DOHH2 (cell line): ENCODE measurements around the gene LMOD1.

Experiments
- H3F3A ChIP-seq: fragments of 200-600 bp; sonication (generic), shearing (Covaris generic); 2 replicates; pipeline ENCODE4 v1.6.0; 2016; ENCODE audit warnings: antibody characterized with exemption, mild to moderate bottlenecking; ENCODE audit not compliant: control insufficient read depth, insufficient read depth
- H3K27ac ChIP-seq: fragments of 200-600 bp; sonication (generic); 2 replicates; pipeline ENCODE4 v1.5.1; 2014; ENCODE audit warnings: low read depth, mild to moderate bottlenecking, low read length, moderate library complexity
- H3K27me3 ChIP-seq: fragments of 200-600 bp; sonication (generic); 2 replicates; pipeline ENCODE4 v1.6.1; 2014; ENCODE audit warnings: mild to moderate bottlenecking, low read length, mixed read lengths; ENCODE audit not compliant: control insufficient read depth
- H3K36me3 ChIP-seq: fragments of 200-600 bp; sonication (generic); 2 replicates; pipeline ENCODE4 v1.6.1; 2014; ENCODE audit warnings: mild to moderate bottlenecking, low read length, moderate library complexity, mixed read lengths; ENCODE audit not compliant: control insufficient read depth
- H3K4me1 ChIP-seq: fragments of 200-600 bp; sonication (generic); 2 replicates; pipeline ENCODE4 v1.6.1; 2014; ENCODE audit warnings: mild to moderate bottlenecking, low read length, mixed read lengths; ENCODE audit not compliant: control insufficient read depth
- H3K4me2 ChIP-seq: fragments of 200-600 bp; sonication (generic); 2 replicates; pipeline ENCODE4 v1.6.0; 2014; ENCODE audit warnings: mild to moderate bottlenecking, low read length, moderate library complexity
- H3K4me3 ChIP-seq: fragments of 200-600 bp; sonication (generic); 2 replicates; pipeline ENCODE4 v1.5.1; 2014; ENCODE audit warnings: mild to moderate bottlenecking, low read length, mixed read lengths
- H3K79me2 ChIP-seq: fragments of 200-600 bp; sonication (generic); 2 replicates; pipeline ENCODE4 v1.6.1; 2014; ENCODE audit warnings: mild to moderate bottlenecking, low read length, mixed read lengths; ENCODE audit not compliant: control insufficient read depth
- H3K9me2 ChIP-seq: fragments of 200-600 bp; sonication (generic); replicated peaks from 2 replicates; pipeline ENCODE4 v1.6.1; 2014; ENCODE audit warnings: mild to moderate bottlenecking, low read length, mixed read lengths; ENCODE audit not compliant: control insufficient read depth
- H3K9me3 ChIP-seq: fragments of 200-600 bp; sonication (generic); 2 replicates; pipeline ENCODE4 v1.6.1; 2014; ENCODE audit warnings: antibody characterized with exemption, low read length, mixed read lengths; ENCODE audit not compliant: control insufficient read depth, insufficient read depth
- H4K20me1 ChIP-seq: fragments of 200-600 bp; sonication (generic); 2 replicates; pipeline ENCODE4 v1.6.0; 2014; ENCODE audit warnings: low read depth, mild to moderate bottlenecking, antibody characterized with exemption, low read length, moderate library complexity; ENCODE audit not compliant: control insufficient read depth, insufficient read depth
- EZH2phosphoT487 ChIP-seq: fragments of 200-600 bp; sonication (generic); IDR thresholded peaks from 2 replicates; pipeline ENCODE4 v1.6.1; 2017; ENCODE audit warnings: borderline replicate concordance, mild to moderate bottlenecking, antibody characterized with exemption, low read length, moderate library complexity, mixed read lengths
- TF ChIP-seq, protein P1 (sequence below): fragments of 200-600 bp; sonication (generic); IDR thresholded peaks from one replicate; pipeline ENCODE4 v1.5.1; 2014; ENCODE audit warnings: antibody characterized with exemption, mild to moderate bottlenecking, low read depth, low read length; ENCODE audit not compliant: poor library complexity, severe bottlenecking

Gene LMOD1

DNA sequence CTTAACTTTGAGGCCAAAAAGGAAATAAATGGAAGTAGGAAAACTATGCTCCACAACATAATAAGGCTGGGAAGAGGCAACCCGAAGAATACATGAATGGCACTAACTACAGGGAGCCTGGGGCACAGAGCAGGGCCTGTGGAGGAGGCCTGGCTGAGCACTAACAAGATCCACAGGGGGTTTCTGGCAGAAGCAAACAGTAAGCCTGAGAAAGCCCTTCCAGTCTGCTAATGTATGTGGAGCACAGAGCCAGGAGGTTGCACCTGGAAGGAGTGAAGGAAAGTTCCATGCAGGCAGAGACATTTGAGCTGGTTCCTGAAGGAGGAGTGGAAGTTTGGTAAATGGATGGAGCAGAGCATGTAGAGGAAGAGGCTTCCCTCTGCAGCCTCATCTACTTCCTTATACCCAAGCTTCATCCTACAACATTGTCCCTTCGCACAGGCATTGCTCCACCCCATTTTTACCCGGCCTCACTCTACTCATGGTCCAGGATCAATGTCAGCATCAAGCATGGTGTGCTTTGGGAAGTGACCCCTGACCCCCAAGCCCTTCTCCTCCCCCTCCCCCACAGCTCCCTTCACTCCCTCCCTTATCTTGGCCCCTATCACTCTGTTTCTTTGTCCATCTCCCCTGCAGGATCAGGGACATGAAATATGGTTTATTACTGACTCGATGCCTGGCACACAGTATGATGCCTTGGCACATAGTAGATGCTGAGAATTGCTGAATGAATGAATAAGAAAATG is 34.3 kb downstream of the LMOD1 start:
- Histone ChIP-seq H3K9me3 (no peaks in the 10 kb centered on the region), H3K4me2 (no peak overlapping the region), H3K79me2 (no peaks in the 10 kb centered on the region), H3K4me1 (no peaks in the 10 kb centered on the region), H3K27me3 (peaks cover 19% of the 10 kb centered on the region), H3K9me2 (no peaks in the 10 kb centered on the region), H3K4me3 (no peak overlapping the region), H4K20me1 (no peaks in the 10 kb centered on the region), H3F3A (no peaks in the 10 kb centered on the region), H3K27ac (no peak overlapping the region), H3K36me3 (no peaks in the 10 kb centered on the region)
- TF ChIP-seq, protein P1, sequence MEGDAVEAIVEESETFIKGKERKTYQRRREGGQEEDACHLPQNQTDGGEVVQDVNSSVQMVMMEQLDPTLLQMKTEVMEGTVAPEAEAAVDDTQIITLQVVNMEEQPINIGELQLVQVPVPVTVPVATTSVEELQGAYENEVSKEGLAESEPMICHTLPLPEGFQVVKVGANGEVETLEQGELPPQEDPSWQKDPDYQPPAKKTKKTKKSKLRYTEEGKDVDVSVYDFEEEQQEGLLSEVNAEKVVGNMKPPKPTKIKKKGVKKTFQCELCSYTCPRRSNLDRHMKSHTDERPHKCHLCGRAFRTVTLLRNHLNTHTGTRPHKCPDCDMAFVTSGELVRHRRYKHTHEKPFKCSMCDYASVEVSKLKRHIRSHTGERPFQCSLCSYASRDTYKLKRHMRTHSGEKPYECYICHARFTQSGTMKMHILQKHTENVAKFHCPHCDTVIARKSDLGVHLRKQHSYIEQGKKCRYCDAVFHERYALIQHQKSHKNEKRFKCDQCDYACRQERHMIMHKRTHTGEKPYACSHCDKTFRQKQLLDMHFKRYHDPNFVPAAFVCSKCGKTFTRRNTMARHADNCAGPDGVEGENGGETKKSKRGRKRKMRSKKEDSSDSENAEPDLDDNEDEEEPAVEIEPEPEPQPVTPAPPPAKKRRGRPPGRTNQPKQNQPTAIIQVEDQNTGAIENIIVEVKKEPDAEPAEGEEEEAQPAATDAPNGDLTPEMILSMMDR = no peak
- TF ChIP-seq EZH2phosphoT487 = no peak

DNA sequence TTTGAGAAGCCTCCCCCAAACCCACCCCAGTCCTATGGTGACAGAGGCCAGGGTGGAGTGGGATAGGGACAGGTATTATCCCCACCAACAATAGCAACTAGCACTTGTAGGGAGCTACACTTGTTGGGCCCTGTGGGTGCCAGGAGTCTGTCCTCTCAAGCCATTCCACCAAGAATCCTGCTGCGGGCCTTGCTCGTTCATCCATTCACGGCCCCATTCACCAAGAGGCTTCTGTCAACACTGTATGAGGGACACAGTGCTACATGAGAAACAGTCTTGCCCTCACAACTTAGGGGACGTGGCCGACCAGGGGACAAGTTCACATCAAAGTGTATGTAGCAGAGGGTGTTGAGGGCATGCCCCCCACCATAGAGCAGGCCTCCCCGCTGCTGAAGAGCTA is 38.7 kb downstream of the LMOD1 start:
- no peak overlapping the region for H3K4me3 ChIP-seq

DNA sequence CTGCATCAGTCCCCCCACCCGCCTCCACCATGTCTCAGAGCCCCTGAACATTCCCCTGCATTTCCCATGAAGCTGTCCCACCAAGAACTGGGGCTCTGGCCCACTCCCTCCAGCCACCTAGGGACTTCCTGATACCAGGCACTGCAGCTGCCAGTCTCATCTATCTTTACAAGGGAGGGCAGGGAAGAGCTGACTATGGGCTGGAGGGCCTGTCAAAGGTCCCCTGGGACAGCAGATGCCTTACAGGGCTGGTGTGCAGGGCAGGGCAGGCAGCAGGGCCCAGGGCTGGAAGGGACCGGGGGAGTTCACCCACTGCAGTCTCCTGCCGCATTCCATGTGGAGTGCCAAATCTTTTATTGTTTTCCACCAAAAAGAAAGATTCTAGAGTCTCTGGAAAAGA is 40.0 kb downstream of the LMOD1 start:
- Histone ChIP-seq H3K4me2 (no peak overlapping the region), H3K9me3 (no peaks in the 10 kb centered on the region), H3K9me2 (no peaks in the 10 kb centered on the region), H3K36me3 (no peaks in the 10 kb centered on the region), H3K4me1 (no peaks in the 10 kb centered on the region), H3K27ac (no peak overlapping the region), H4K20me1 (no peaks in the 10 kb centered on the region), H3K27me3 (peaks cover 5% of the 10 kb centered on the region; the same call in 1 of the 2 replicates), H3F3A (no peaks in the 10 kb centered on the region), H3K79me2 (no peaks in the 10 kb centered on the region), H3K4me3 (no peak overlapping the region)
- TF ChIP-seq, protein P1 = no peak
- TF ChIP-seq EZH2phosphoT487 = no peak

More for the DNA sequence above, 38.7 kb downstream of the LMOD1 start:
- Histone ChIP-seq H4K20me1 (no peaks in the 10 kb centered on the region), H3K36me3 (no peaks in the 10 kb centered on the region), H3K27me3 (peaks cover 5% of the 10 kb centered on the region; the same call in 1 of the 2 replicates), H3K9me2 (no peaks in the 10 kb centered on the region), H3K4me2 (no peak overlapping the region), H3F3A (no peaks in the 10 kb centered on the region), H3K79me2 (no peaks in the 10 kb centered on the region), H3K4me1 (no peaks in the 10 kb centered on the region), H3K27ac (no peak overlapping the region), H3K9me3 (no peaks in the 10 kb centered on the region)
- TF ChIP-seq, protein P1 = no peak
- no peak for TF ChIP-seq EZH2phosphoT487
